Midbrain (tissue), 1 donor: ENCODE measurements around the gene RRH.

Experiments used
- DNase-seq: peaks from one replicate; lab custom pipeline; 2025; lab: John Stamatoyannopoulos, UW

RRH gene

DNA sequence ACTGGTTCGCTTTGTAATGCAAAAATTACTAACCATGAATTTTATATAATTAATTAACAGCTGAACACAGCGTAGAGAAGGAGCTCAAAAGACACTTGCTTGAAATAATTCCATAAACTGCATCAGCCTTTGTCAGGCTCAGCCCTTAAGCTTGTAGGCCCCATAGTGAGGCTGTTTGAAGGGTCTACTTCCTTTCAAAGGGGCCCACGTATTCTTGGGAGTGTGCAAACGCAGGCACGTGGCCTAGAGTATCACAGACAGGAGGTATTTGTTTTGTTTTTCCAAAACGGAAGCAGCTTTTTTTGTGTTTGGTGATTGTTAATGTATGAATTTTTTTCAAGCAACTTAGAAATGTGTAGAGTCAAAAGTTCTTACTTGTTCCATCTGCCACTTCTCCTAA is 59.3 kb downstream of the RRH start:
- DNase-seq: no peak

- DNase-seq: no peak
These were observed 62.3 kb downstream of the RRH start for GRCh38 chr4:109890076-109890475.
